Fibroblast of skin of right biceps (primary cell): ENCODE measurements around the gene CABLES2.
A peak's percentile ranks its signal among the peaks of the same experiment; 100 is the strongest.

Source experiments
- DNase-seq: peaks from one replicate; pipeline ENCODE4 v3.0.0-alpha.2; 2013

The CABLES2 gene

DNA sequence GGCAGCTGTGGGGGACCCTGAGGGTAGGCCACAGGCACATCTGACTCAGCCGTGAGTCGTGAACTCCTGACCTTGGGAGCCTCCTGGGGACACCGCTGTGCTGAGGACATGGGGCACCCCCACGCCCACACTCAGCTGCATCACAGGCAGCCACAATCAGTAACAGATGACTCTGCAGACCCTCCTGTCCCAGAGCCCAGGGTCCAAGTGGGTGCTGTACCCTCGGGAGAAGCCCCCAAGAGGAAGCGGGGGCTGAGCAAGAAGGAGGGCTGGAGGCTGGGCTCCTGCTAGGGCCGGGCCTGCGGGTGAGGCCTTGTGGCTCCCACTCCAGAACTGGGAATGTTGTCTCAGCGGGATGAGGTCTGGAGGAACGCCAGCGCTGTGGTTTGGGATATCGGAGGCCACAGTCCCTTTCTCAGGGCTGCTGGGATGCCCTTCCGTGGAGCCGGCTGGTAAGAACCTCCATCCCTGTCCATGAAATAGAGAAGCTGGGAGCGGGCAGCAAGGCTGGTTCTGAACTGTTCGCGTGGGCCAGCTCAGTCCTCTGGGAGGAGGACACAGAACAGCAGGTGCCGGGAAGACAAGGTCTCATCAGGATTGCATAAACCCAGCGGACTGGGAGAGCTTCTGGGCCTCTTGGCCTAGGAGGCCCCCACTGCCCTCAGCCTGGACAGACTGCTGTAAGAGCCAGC, 36.8 kb downstream of the CABLES2 start:
- peak; percentile 88 for DNase-seq

DNA sequence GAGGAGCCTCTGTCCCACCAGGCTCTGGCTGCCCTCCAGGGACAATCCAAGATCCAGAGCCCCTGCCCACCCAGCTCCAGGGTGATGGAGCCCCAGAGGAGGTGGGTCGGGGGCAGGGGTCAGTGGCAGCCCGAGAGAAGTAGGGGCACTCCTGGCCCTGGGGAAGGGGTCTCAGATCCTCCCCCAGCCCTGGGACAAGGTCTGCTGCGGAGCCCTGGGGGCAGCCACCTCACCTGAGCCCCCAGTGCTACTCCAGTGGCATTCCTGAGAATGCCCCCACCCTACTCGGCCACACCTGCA, 37.3 kb downstream of the CABLES2 start:
- no peak for DNase-seq

DNA sequence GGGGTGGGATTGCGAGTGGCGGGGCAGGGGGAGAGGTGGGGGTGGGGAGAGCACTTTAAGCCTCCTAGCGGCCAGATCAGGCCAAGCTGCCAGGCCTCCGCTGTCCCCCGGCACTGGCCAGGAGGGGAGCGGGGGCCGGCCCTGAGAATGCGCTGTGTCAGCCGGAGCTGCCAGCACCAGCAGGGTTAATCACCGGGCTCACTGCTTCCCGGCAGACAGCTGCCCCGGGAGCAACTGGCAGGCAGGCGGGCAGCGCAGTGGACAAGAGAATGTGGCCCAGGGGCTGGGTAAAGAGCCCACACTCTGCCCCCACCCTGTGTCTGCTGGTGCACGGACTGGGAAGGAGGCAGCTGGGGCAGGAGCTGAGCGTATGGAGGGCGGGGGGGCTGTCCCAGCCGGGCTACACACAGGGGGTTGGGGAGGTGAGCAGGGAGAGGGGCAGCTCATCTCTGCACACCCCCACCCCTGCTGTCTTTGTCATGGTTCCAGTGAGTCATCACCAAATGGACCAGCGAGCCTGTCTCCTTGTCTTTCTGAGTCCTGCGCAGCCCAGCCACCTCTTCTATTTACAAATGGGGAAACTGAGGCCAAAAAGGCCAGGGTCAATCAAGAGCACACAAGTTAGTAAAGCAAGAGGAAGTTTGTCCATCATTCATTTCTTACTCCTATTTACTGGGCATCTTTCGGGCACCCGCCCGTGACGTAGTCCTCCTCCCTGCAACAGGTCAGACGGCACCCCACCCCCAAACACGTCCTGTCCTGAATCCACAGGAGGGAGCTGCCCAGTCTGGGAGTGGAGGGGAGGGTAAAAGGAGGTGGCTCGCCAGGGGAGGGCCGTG, 37.9 kb downstream of the CABLES2 start:
- DNase-seq = peak; percentile 42

DNA sequence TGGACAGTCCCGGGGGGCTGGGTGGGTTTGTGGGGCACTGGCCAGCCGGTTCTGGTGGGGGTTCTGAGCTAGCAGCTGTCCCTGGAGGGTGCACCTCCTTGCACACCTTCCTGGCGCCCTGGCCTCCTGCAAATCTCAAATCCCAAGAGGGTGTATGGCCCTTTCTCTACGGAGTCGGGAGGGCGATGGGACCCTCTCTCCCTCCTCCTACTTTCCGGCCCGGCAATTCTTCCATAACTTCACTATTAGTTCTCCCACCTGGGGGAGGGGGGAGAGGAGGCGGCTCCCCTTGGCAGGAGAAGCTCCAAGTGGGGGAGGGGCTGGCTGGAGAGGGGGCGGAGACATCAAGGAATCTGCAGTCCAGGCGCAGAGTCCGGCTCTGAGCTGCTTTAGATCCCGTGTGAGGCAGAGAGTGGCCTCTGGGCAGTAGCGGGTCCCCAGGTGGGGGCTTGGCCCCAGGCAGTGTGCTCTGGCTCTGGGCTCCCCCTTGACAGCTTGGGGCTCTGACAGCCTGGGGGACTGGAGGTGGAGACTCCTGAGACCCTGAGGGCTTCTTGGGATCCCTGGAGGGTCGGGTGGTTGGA, 38.6 kb downstream of the CABLES2 start:
- DNase-seq = no peak

DNA sequence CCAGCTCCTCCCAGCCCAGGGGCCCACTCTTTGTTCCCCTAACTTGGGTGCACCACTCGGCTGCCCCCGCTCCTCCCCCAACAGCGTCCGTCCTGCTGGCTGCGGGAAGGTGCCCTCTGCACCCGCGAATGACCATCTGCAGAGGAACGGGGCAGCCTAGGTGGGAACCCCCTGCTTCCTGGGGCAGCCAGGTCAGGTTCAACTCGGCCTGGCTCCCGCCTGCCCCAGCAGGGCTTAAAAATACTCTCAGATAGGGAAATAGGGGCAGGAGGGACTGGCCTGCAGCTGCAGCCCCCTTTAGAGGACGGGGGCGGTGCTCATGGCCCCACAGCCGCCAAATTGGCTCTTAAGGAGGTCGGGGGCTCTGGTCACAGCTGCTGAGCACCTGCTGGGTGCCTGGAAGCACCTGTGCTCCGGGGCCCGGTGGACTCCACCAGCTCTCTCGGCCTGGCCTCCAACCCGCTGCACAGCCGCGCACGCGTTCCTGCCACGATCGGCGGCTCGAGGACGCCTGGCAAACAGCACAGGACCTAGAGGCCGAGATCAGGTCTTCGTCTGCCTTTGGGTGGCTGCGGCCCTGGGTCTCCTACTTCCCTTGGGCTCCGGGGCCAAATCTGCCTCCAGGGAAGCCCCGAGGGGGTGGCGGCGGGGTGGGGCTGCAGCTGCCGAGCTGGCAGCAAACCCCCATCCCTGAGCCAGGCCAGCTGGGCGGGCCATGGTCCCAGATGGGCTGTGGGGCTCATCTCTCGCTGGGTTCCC, 39.3 kb downstream of the CABLES2 start:
- no peak for DNase-seq

DNA sequence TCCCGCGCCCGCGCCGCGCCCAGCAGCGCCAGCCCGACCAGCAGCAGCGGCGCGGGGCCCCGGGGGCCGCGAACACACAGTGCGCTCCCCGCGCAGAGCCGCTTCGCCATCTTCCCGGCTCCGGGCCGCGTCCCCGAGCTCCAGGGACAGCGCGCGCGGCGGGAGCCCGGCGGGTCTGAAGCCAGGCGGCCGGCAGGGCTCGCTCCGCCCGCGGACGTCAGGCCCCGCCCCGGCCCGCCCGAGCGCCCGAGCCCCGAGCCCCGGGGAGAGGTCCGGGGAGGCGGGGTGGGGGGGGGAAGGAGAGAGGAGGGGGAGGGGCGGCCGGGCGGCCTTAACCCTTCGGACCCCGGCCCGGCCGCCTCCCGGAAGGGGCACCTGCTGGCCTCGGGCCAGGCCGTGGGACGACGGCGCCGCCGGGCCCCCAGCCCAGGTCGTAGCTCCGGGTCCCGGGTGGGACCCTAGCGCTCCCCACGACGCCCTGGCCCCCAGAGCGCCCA, 39.9 kb downstream of the CABLES2 start, which contains the start of gene LAMA5:
LAMA5 (minus strand) TSS at position 177 of the 497 bp plus-strand sequence; CDS start at position 110, 67 bp downstream.
- DNase-seq = no peak

DNA sequence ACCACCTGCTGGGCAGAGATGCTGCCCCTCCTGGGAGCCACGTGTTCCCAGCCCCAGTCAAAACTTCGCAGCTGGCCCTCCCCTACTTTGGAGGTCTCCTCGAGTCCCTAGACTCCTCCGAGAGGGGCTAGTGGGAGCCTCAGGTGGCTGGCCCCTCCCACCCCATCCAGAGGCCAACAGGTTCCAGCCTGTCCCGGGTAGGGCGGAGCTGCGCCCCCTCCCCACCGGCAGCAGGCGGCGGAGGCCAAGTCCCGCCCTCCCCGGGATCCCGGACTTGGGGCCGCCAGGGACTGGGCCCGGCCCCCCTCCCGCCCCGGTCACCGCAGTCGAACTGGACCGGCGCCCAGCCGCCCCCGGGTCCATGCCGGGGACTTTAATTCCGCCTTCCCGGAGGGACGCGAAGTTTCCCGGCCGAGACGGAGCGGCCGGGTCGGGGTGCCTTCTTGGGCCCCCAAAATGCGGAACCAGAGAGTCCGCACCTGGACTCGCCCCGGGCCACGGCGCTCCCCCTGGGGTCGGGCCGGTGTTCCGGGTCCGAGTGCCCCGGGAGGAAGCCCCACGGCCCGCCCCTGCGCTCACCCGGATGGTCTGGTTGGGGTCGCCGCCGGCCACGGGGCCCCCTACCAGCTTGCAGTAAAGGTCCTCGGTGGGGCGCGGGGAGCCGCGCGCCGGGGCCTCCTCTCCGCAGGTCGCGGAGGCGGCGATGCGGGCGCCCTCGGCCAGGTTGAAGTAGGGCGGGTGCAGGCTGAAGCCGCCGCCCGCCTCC, 40.5 kb downstream of the CABLES2 start:
- no peak for DNase-seq

DNA sequence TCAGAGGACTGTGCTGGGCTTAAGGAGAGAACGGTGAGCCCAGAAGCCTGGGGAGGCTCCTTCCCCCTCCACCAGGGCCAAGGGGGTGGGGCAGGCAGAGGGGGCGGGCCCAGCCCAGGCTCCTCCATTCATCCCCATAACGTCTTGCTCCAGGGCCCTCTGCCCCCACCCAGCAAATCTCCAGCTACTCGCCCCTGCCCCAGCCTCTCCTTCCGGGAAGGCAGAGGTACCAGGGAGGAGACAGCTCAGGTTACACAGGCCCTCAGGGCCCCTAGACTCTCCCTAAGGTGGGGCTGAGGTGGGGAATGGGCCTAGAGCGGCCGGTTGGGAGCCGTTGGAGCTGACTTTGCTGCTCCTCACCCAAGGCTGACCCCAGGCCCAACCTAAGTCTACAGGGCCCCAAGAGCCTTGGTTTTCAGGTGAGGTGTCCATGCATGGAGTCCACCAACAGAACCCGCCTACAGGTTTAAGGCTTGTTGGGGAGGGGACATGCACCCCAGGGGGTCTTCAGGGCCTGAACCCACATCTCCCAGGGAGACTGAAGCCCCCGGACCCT, 41.2 kb downstream of the CABLES2 start:
- DNase-seq = no peak

DNA sequence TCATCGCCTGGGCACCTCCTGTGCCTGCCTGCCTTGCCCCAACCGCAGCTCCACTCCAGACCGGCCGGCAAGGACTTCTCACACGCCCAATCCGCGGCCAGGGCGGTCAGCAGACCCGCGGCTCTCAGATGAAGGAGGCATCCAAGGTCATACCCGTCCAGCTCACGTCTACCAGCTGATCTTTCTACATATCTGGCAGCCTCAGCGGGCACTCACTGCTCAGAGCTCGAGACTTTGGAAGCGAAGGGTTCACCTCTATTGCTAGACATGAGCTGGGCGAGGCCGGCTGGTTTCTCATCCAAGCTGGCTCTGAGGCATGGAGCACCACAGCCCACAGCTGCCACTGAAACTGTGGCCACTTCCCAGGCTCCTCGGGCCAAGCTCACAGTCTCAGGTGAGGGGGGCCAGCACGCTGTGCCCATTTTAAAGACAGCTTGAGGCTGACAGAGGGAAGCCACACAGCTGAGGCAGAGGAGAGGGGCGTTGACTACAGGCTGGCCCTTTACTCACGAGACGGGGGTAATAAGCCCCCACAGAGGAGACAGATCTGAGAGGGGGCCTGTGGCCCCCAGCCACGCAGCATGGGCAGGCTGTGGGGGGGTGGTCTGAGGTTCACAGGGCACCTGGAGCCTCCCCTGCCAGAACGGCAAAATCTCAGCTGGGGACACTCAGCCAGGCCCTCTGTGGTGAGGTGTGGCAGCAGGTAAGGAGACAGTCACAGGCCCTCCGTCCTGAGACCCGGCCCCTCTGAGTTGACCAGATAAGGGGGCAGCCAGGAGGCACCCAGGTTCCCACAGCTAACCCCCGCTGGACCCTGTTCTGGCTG, 42.0 kb downstream of the CABLES2 start:
- DNase-seq = no peak

DNA sequence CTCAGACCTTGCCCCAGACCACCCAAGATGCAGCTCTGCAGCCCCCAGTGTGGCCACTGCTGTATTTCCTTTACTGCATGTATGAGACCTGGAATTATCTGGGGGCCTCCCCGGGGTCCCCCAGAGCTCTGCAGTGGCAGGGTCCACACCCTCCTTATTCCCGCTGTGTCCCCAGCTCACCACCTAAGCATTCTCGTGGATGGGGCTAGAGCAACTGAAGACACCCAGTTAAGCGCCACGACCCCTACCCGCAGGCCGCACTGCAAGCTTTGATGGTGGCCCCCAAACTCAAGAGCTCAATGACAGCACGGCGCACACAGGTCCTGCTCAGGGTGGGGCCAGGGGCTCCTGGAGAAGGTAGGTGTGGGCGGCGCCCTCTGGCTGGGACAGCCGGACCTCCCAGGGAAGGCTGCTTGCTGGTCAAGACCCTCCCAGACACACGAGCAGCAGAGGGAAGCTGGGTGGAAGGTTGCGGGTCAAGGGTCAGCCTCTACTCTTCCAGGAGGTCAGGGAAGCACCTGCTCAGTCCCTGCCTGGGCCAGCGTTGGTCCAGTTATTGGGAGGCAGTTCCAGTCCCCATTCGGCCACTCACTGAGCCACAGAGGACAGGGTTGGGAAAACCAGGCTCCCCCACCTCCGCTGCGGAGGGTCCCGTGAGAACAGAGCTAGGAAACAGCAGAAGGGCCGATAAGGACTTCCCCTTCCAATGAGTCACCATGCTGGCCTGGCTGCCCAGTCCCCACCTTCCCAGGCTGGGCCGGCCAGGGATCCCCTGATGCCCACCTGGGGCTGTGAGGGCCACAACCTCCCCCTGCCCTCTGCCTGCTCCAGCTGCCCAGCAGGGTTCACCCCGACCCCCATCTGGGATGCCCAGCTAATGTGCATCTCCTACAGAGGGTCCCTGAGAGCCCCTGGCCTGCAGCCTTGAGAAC, 42.9 kb downstream of the CABLES2 start:
- DNase-seq = no peak

DNA sequence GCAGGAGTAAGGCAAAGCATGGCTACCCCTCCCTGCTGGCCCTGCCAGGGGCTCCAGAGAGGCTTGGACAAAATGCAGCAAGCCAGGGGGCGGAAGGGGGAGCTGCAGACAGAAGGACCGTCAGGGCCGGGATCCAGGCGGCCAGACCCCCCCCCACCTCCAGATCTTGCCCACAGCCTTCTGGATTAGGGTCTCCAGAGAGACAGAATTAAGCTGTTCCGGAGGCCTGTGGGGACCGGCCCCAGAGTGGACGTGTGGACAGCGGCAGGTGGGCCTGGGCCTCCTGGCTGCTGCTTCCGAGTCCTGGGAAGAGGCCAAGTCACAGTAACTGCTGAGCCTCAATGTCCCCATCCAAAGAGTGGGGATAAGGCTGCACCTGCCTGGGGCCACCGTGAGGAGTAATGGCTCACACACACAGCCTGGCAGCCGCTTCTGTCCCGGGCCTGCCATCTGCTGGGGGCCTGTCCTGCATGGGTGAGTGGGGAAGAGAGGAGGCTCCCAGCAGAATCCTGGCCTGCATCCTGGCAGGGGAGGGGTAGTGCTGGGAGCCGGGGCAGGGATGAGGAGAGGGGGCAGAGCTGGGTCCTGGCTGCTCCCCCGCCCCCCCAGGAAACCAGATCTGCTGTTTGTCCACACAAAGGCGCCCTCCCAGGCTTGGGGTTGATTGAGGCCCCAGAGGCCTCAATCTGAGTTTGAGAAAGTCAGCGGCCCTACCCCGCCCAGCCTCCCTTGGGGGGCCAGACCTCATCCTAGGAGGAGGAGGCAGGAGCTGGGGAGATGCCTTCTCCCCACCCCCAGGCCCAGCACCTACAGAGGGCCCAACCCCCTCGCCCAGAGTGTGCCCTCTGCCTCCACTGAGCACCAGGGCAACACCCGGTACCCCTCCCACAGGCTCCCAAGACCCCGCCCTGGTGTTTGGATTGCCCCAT, 43.8 kb downstream of the CABLES2 start:
- no peak for DNase-seq

DNA sequence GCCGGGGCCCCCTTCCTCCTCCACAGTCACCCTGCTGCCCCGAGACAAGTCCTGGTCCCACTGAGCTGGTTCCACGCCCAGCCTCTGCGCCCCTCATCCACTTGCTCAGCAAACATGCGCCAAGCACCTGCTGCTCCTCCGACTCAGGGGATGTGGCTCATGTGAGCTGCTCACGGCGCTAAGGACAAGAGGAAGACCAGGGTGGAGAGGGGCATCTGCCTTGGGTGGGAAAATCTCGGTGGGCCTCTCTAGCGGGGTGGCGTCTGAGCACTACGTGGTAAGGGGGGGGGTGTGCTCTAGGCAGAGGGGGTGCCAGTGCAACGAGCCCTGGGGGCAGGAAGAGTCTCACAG, 44.5 kb downstream of the CABLES2 start:
- DNase-seq = no peak

DNA sequence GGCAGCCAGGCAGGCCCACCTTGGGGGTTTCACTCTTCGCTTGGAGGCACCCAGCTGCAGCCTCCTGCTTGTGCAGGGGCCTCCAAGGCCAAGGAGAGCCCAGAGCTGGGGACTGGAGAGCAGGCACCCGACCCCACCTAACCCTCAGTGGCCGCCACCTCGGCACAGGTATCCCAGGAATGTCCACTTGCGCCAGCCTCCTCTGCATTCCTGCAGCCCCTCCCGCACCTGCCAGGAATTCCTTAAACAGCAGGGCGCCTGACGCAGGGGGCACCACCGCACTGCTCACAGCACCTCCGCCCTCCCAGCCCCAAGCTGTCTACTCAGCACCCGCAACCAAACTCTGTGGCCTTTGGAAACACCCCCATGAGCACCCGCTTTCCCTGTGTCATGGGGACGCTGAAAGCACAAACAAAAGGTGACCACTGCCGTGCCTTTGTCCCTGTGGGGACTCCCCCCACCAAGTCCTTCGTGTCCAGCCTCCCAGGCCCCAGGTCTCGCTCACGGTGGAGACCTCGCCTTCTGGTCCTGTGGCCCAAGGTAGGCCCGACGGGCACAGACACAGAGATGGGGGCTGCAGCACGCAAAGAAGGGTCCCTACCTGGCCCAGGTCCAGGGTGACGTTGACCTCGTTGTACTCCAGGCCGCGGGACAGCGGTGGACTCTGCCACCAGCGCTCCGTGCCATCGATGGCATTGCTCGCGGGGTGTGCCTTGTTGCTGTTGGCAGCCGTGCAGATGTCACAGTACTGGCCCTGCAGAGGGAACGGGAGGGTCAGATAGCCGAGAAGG, 45.1 kb downstream of the CABLES2 start:
- no peak for DNase-seq

DNA sequence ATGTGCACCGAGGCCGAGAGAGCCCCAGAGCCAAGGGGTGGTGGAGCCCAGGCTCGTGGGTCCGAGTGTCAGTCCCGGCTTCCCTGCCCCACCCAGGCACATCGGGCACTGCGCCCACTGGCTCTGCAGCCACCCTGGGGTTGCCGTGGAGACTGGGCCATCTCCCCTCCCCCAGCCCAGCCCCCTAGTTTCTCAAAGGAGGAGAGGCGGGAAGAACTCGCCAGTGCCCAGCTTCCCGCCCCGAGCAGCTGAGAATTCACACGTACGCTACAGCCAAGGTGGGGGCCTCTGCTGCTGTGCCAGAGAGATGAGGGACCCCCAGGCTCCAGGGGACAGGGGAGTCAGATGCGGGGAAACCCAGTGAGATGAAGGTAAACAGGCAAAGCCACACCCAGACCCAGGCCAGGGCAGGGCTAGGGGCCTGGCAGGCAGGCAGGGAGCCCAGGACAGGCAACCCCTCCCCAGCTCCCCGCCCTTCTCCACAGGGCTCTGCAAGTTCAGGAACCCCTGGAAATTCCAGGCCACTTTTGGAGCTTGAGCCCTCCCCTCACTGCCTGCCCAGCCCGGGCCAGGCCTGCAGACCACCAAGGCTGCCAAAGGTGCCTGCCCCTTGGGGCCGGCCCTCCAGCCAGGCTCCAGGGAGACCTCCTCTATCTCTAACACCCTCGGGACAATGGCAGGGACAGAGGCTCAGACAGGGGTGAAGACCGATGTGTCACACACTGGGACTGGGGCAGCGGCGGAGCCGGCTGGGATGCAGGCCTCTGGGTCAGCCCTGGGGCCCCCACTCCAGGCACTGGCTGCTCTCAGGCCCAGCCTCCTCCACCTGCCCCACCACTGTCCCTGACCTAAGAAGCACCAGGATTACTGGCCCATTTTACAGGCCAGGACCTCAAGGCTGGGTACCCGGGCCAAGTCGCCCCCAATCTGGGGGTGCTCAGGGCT, 46.0 kb downstream of the CABLES2 start:
- no peak for DNase-seq

DNA sequence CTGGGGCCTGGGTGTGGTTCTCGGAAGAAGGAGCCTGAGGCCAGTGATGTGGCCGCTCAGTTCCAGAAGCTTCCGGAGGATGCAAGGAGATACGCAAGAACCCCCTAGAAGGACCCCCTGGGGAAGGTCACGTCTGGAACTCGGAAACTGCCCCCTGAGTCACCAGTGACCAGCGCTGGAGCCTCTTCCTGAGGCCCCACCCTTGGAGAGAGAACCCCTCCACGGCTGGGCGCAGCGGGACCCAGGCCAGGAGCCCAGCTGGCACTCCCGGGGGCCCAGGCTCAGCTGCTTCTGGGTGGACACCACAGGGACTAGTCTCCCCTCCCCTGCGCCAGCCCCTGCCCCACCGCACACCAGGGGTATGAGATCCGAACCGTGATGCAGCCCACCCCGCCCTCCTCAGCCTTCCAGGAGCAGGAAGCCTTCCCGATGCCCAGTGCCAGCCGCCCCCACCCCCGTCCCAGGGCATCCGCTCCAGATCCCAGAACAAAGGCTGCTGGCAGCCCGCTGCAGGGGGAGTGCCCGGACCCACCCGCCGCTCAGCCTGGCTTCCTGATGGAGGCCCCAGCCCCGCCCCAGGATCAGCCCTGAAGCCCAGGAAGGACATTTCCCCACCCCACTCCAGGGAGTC, 47.5 kb downstream of the CABLES2 start:
- DNase-seq = no peak

DNA sequence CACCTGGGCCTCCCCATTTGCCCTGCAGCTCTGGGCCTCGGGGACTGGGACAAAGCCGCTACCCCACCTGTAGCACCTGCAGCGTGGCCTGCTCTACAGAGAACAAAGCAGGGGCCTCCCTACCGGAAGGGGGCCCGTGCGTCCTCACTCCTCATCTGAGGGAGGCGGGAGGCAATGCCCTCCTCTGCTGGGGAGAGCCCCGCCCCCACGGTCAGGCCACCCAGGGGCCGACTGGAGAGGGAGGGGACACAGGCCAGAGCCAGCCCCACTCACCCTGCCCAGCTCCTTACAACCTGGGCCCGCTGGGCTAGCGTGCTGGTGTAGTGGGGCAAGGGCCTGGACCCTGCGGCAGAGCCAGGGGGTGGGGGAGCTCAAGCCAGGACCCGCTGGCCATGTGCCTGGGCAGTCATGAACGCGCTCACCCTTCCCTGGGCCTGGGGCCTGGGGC, 48.0 kb downstream of the CABLES2 start:
- no peak for DNase-seq
